Stimulated activated CD4-positive, alpha-beta T cell treated with anti-CD3 and anti-CD28 coated beads, Interleukin-12 subunit alpha, Interleukin-12 subunit beta, amount 100 ng/mL, for 24 hours (primary cell): ENCODE measurements around the gene MAP1B.
"Not testable (repeated sequence)": the region's sequence is repeated elsewhere in the genome, so short reads cannot be mapped to it uniquely, and the experiment has no call there.

ENCODE experiments used
- DNase-seq, 2 experiments: peaks; one replicate each; pipeline ENCODE4 v3.0.0-alpha.2; 2020; ENCODE audit warnings: low read depth in 2 of 2

The MAP1B gene

GRCh38 chr5:72160959-72161358, 53.7 kb downstream of the MAP1B start:
- no peak for DNase-seq

- no peak for DNase-seq
These were observed 54.7 kb downstream of the MAP1B start for GRCh38 chr5:72161951-72162350.

- DNase-seq: no peak
These were observed 56.2 kb downstream of the MAP1B start for GRCh38 chr5:72163349-72163983.

GRCh38 chr5:72166070-72166979, 59.0 kb downstream of the MAP1B start:
- DNase-seq: no peak

GRCh38 chr5:72167257-72167656, 60.0 kb downstream of the MAP1B start:
- DNase-seq: no peak

GRCh38 chr5:72167804-72168203, 60.5 kb downstream of the MAP1B start:
- no peak for DNase-seq

- DNase-seq: no peak
These were observed 62.8 kb downstream of the MAP1B start for GRCh38 chr5:72170101-72170500.

GRCh38 chr5:72171181-72171580, 63.9 kb downstream of the MAP1B start:
- DNase-seq: not testable (repeated sequence)

GRCh38 chr5:72171667-72172066, 64.4 kb downstream of the MAP1B start:
- DNase-seq: no peak

- DNase-seq: no peak
These were observed 65.5 kb downstream of the MAP1B start for GRCh38 chr5:72172786-72173185.

- DNase-seq: no peak
These were observed 70.3 kb downstream of the MAP1B start for GRCh38 chr5:72177538-72177937.

GRCh38 chr5:72179028-72179815, 71.9 kb downstream of the MAP1B start:
- no peak for DNase-seq

- DNase-seq: no peak
These were observed 72.7 kb downstream of the MAP1B start for GRCh38 chr5:72179816-72180440.

GRCh38 chr5:72180925-72181324, 73.7 kb downstream of the MAP1B start:
- no peak for DNase-seq

GRCh38 chr5:72182686-72183085, 75.4 kb downstream of the MAP1B start:
- no peak for DNase-seq

GRCh38 chr5:72183101-72183520, 75.8 kb downstream of the MAP1B start:
- DNase-seq: no peak

- no peak for DNase-seq
These were observed 77.1 kb downstream of the MAP1B start for GRCh38 chr5:72184408-72184807.

- no peak for DNase-seq
These were observed 78.4 kb downstream of the MAP1B start for GRCh38 chr5:72185496-72186329.

GRCh38 chr5:72187388-72188075, 80.3 kb downstream of the MAP1B start:
- DNase-seq: no peak

- DNase-seq: no peak
These were observed 80.9 kb downstream of the MAP1B start for GRCh38 chr5:72188166-72188565.
